Ovary (tissue), 9 donors: Measurements from ENCODE around the gene FLRT2. TPM values are rescaled to one million over a fixed set of nuclear protein-coding genes. Genes with fewer than 3 reads are reported as not detected.

ENCODE experiments used
- DNase-seq, 5 donors: peaks; one replicate each; pipeline ENCODE4 v3.0.0-alpha.2; 2019 to 2020
- H3K27ac ChIP-seq, 2 donors: fragments of 200-600 bp; one replicate each; pipeline versions ENCODE4 v1.5.1 to v1.8.0; 2019 to 2022
- H3K27me3 ChIP-seq: fragments of 200-600 bp; one replicate; pipeline ENCODE4 v1.8.0; 2022
- H3K36me3 ChIP-seq: fragments of 200-600 bp; sonication (generic); one replicate; pipeline ENCODE4 v1.5.1; 2019
- H3K4me1 ChIP-seq: one replicate; pipeline ENCODE4 v1.8.1; 2013; ENCODE audit warnings: mild to moderate bottlenecking, moderate library complexity; ENCODE audit not compliant: insufficient read depth
- H3K4me3 ChIP-seq: fragments of 200-600 bp; sonication (generic); one replicate; pipeline ENCODE4 v1.5.1; 2017
- H3K9me3 ChIP-seq, 2 donors: fragments of 200-600 bp in 1 of 2; sonication (generic) in 1 of 2; one replicate each; pipeline versions ENCODE4 v1.5.1 to v1.8.1; 2013 to 2019; ENCODE audit warnings: mild to moderate bottlenecking in 1 of 2, moderate library complexity in 1 of 2
- CTCF ChIP-seq, 3 donors: fragments of 450-650 bp in 2 of 3; fragments of 200-600 bp in 1 of 3; IDR thresholded peaks; one replicate each; pipeline versions ENCODE4 v1.5.1 to v1.8.0; 2016 to 2022; ENCODE audit warnings: antibody characterized with exemption in 3 of 3, mild to moderate bottlenecking in 1 of 3
- EP300 ChIP-seq: sonication (generic); formaldehyde crosslinking; IDR thresholded peaks from one replicate; pipeline ENCODE4 v1.6.1; 2017; ENCODE audit warnings: antibody characterized with exemption
- POLR2A ChIP-seq: fragments of 450-650 bp; IDR thresholded peaks from one replicate; pipeline ENCODE4 v1.6.1; 2017; ENCODE audit warnings: antibody characterized with exemption, mild to moderate bottlenecking, moderate library complexity
- WGBS, 3 donors: extraction: QIAGEN DNeasy Blood & Tissue Kit in 1 of 3; methylation state at CpG; one replicate each; pipeline versions ENCODE4 v1.1.5 to v1.1.7; 2013 to 2017; 5-methylcytosine and 5-hydroxymethylcytosine counted together
- intact Hi-C, 4 donors: fragments of 100-400 bp; cut with DNase I; formaldehyde crosslinking; loops; one replicate each; pipeline versions ENCODE4 v1.11.0 to v1.15.1; 2022 to 2023
- polyA plus RNA-seq, 2 donors: library from polyadenylated mRNA; stranded (reverse); fragments of 200-250 nt in 1 of 2; fragments of 350-450 nt in 1 of 2; fragmentation: Illumina TruSeq in 1 of 2; extraction: RNeasy Lipid Tissue Mini Kit (QIAGEN cat#74804) in 1 of 2; gene quantifications; one replicate each; pipeline ENCODE4 v1.2.3, GENCODE V29; 2013 to 2014
- total RNA-seq, 7 donors: library from RNA; depleted of rRNA in 2 of 7; stranded (reverse); fragments of >200 nt in 2 of 7; fragmentation: NEBNext Ultra II Directional in 3 of 7; extraction: Animal tissue kit (Norgen Biotek cat#: 25700) in 3 of 7; gene quantifications; one replicate each; pipeline versions ENCODE4 v1.1.0 to v1.2.4, GENCODE V29; 2016 to 2023
- donor health status: DM: no; HTN: no; CAD: no; lungs with moderate emphysema.
- donor health status: DM: no; HTN: no; CAD: no.
- donor health status: Bipolar disorder and iron deficiency.
- donor health status: DM: yes; HTN: yes; CAD: no.
- donor health status: DM: no; HTN: no; CAD: no.
- donor health status: DM: yes; HTN: yes; CAD: no.

Gene FLRT2
- total and polyA plus RNA-seq, 9 donors, result 27.0 to 166 (median 55.5) TPM

GRCh38 chr14:85653029-85653428 lies 123.1 kb downstream of the FLRT2 start:
- no peaks in the 10 kb centered on the region for H3K27me3 ChIP-seq
- H3K36me3 ChIP-seq, result no peaks in the 10 kb centered on the region
- no peak for DNase-seq
- H3K9me3 ChIP-seq, result no peaks in the 10 kb centered on the region
- H3K27ac ChIP-seq, result no peak overlapping the region
- no peaks in the 10 kb centered on the region for H3K4me1 ChIP-seq
- TF ChIP-seq EP300 (no peak), CTCF (IDR thresholded peaks at IDR 0.05) (no peak), POLR2A (no peak)
- intact Hi-C loops, result no loop called here
- H3K4me3 ChIP-seq, result no peak overlapping the region
- whole genome bisulfite sequencing, 3 donors, result 97 to 98% (median 98%) methylated on average over 2 of the region's 2 CpGs

- Histone ChIP-seq H3K27me3 (no peaks in the 10 kb centered on the region), H3K9me3 (no peaks in the 10 kb centered on the region), H3K27ac (no peak overlapping the region), H3K36me3 (no peaks in the 10 kb centered on the region), H3K4me1 (no peaks in the 10 kb centered on the region), H3K4me3 (no peak overlapping the region)
- TF ChIP-seq EP300 (no peak), POLR2A (no peak), CTCF (IDR thresholded peaks at IDR 0.05) (no peak)
- intact Hi-C loops, result no loop called here
- 72 to 76% (median 73%) methylated on average over 2 of the region's 2 CpGs for WGBS, 3 donors
- no peak for DNase-seq
Observed at GRCh38 chr14:85660243-85660922, 130.4 kb downstream of the FLRT2 start.

DNA sequence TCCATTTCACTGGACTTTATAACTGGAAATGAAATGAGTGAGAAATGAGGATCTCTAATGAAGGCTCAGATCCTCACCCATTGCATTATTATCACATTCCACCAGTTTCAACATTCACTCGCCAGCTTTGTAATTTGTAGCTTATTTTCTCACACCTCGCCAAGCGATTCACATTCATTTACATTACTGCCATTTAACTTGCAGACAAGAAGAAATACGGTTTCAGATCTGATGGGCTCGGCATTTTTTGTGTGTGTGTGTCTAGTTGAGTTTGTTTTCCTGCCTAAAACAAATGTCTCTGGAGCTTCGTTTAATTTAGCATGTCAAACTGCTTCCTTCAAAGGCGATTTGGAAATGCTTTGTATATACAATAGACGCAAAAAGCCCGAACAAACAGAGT lies 132.2 kb downstream of the FLRT2 start:
- Histone ChIP-seq H3K27me3 (no peaks in the 10 kb centered on the region), H3K36me3 (no peaks in the 10 kb centered on the region), H3K4me3 (no peak overlapping the region), H3K27ac (no peak overlapping the region), H3K9me3 (no peaks in the 10 kb centered on the region), H3K4me1 (no peaks in the 10 kb centered on the region)
- DNase-seq, result no peak
- WGBS, 3 donors, result 83 to 86% (median 84%) methylated on average over 9 of the region's 9 CpGs
- TF ChIP-seq CTCF (IDR thresholded peaks at IDR 0.05), result no peak
- no peak for TF ChIP-seq EP300
- TF ChIP-seq POLR2A, result no peak
- intact Hi-C loops, result loop anchor here in 1 of 4 donors (2.0 kb wide), 1 partner anchor 139 kb away; no protein-coding TSS in a partner anchor

GRCh38 chr14:85663256-85663655 lies 133.3 kb downstream of the FLRT2 start:
- Histone ChIP-seq H3K4me3 (no peak overlapping the region), H3K9me3 (no peaks in the 10 kb centered on the region), H3K4me1 (no peaks in the 10 kb centered on the region), H3K27ac (no peak overlapping the region), H3K27me3 (no peaks in the 10 kb centered on the region), H3K36me3 (no peaks in the 10 kb centered on the region)
- no peak for TF ChIP-seq POLR2A
- TF ChIP-seq EP300, result no peak
- TF ChIP-seq CTCF (IDR thresholded peaks at IDR 0.05), result no peak
- no peak for DNase-seq
- intact Hi-C loops, result loop anchor here in 1 of 4 donors (2.0 kb wide), 1 partner anchor 140 kb away; no protein-coding TSS in a partner anchor
- WGBS, 3 donors, result 60 to 65% (median 61%) methylated on average over 2 of the region's 2 CpGs
